WTC11 (cell line): ENCODE results near the gene GLI2.

Source experiments
- CTCF ChIP-seq: fragments of 200-600 bp; IDR thresholded peaks from 2 replicates; pipeline ENCODE4 v1.8.0; 2022; ENCODE audit warnings: antibody characterized with exemption
- ESRRA ChIP-seq: sonication (generic); formaldehyde crosslinking; IDR thresholded peaks from 2 replicates; pipeline ENCODE4 v1.8.1; 2022; ENCODE audit warnings: mild to moderate bottlenecking, missing genetic modification reagents, borderline replicate concordance
- HMGXB4 ChIP-seq: sonication (generic); formaldehyde crosslinking; IDR thresholded peaks from 2 replicates; pipeline ENCODE4 v1.8.1; 2023; ENCODE audit warnings: mild to moderate bottlenecking, moderate library complexity, missing genetic modification reagents
- MYBL2 ChIP-seq: sonication (generic); formaldehyde crosslinking; IDR thresholded peaks from 2 replicates; pipeline ENCODE4 v1.8.1; 2023; ENCODE audit warnings: mild to moderate bottlenecking, moderate library complexity, missing genetic modification reagents
- NR1H2 ChIP-seq: sonication (generic); formaldehyde crosslinking; IDR thresholded peaks from 2 replicates; pipeline ENCODE4 v1.9.0; 2021; ENCODE audit warnings: mild to moderate bottlenecking, moderate library complexity, missing genetic modification reagents
- NR3C1 ChIP-seq: sonication (generic); formaldehyde crosslinking; conservative IDR thresholded peaks from 2 replicates; pipeline ENCODE4 v1.8.1; 2023; ENCODE audit warnings: low read depth, mild to moderate bottlenecking, missing genetic modification reagents
- TF ChIP-seq, protein P1 (sequence below): sonication (generic); formaldehyde crosslinking; IDR thresholded peaks from 2 replicates; pipeline ENCODE4 v1.8.1; 2022; ENCODE audit warnings: mild to moderate bottlenecking, missing genetic modification reagents, moderate library complexity, borderline replicate concordance
- TF ChIP-seq, protein P2 (sequence below): sonication (generic); formaldehyde crosslinking; IDR thresholded peaks from 2 replicates; pipeline ENCODE4 v1.8.0; 2022; ENCODE audit warnings: missing genetic modification reagents
- TF ChIP-seq, protein P3 (sequence below): sonication (generic); formaldehyde crosslinking; IDR thresholded peaks from 2 replicates; pipeline ENCODE4 v1.8.1; 2022; ENCODE audit warnings: missing genetic modification reagents, borderline replicate concordance

- TF ChIP-seq NR1H2 (CRISPR knock-in tag): no peak
- TF ChIP-seq CTCF: no peak
- TF ChIP-seq HMGXB4 (CRISPR knock-in tag): no peak
- no peak for TF ChIP-seq MYBL2 (CRISPR knock-in tag)
- TF ChIP-seq, protein P1, sequence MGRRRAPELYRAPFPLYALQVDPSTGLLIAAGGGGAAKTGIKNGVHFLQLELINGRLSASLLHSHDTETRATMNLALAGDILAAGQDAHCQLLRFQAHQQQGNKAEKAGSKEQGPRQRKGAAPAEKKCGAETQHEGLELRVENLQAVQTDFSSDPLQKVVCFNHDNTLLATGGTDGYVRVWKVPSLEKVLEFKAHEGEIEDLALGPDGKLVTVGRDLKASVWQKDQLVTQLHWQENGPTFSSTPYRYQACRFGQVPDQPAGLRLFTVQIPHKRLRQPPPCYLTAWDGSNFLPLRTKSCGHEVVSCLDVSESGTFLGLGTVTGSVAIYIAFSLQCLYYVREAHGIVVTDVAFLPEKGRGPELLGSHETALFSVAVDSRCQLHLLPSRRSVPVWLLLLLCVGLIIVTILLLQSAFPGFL (CRISPR knock-in tag): no peak
- no peak for TF ChIP-seq NR3C1 (CRISPR knock-in tag)
- TF ChIP-seq, protein P2, sequence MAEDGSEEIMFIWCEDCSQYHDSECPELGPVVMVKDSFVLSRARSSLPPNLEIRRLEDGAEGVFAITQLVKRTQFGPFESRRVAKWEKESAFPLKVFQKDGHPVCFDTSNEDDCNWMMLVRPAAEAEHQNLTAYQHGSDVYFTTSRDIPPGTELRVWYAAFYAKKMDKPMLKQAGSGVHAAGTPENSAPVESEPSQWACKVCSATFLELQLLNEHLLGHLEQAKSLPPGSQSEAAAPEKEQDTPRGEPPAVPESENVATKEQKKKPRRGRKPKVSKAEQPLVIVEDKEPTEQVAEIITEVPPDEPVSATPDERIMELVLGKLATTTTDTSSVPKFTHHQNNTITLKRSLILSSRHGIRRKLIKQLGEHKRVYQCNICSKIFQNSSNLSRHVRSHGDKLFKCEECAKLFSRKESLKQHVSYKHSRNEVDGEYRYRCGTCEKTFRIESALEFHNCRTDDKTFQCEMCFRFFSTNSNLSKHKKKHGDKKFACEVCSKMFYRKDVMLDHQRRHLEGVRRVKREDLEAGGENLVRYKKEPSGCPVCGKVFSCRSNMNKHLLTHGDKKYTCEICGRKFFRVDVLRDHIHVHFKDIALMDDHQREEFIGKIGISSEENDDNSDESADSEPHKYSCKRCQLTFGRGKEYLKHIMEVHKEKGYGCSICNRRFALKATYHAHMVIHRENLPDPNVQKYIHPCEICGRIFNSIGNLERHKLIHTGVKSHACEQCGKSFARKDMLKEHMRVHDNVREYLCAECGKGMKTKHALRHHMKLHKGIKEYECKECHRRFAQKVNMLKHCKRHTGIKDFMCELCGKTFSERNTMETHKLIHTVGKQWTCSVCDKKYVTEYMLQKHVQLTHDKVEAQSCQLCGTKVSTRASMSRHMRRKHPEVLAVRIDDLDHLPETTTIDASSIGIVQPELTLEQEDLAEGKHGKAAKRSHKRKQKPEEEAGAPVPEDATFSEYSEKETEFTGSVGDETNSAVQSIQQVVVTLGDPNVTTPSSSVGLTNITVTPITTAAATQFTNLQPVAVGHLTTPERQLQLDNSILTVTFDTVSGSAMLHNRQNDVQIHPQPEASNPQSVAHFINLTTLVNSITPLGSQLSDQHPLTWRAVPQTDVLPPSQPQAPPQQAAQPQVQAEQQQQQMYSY (CRISPR knock-in tag): no peak
- no peak for TF ChIP-seq ESRRA (CRISPR knock-in tag)
- TF ChIP-seq, protein P3, sequence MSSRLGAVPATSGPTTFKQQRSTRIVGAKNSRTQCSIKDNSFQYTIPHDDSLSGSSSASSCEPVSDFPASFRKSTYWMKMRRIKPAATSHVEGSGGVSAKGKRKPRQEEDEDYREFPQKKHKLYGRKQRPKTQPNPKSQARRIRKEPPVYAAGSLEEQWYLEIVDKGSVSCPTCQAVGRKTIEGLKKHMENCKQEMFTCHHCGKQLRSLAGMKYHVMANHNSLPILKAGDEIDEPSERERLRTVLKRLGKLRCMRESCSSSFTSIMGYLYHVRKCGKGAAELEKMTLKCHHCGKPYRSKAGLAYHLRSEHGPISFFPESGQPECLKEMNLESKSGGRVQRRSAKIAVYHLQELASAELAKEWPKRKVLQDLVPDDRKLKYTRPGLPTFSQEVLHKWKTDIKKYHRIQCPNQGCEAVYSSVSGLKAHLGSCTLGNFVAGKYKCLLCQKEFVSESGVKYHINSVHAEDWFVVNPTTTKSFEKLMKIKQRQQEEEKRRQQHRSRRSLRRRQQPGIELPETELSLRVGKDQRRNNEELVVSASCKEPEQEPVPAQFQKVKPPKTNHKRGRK (CRISPR knock-in tag): no peak
Observed at GRCh38 chr2:120748310-120748709, 12.6 kb downstream of the GLI2 start.
